ENCODE results near the gene EID2B. TPM values are rescaled to one million over a fixed set of nuclear protein-coding genes. Genes with fewer than 3 reads are reported as not detected.

The EID2B gene
- total and polyA plus RNA-seq, 2 donors from 2014 or later, result 3.3 to 4.6 TPM

DNA sequence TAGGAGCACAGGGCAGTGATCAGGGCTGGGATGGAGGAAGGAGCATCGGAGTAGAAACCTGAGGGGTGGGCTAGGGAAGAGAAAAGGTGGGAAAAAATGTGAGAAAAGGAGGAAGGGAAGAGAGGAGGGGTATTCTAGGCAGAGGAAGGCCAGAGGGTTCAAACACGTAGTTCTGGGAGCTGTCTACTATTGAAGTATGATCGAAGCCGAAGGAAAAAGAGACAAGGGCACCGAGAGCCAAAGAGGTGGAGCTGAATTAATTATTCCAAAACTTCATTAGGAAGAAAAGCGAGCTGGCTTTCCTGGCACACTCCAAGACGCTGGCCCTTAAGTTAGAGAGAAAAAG, 26.1 kb downstream of the EID2B start:
- H3K4me1 ChIP-seq (ENCODE audit: control insufficient read depth in 2 of 3, insufficient read depth in 2 of 3, low read depth in 1 of 3, low read length in 3 of 3), result peaks cover 0 to 4% (median 0%) of the 10 kb centered on the region in 3 donors
- no peak overlapping the region for H3K9ac ChIP-seq (ENCODE audit: low read length in 3 of 3)
- H3K27ac ChIP-seq (ENCODE audit: low read depth in 2 of 2, low read length in 2 of 2), result no peak overlapping the region
- TF ChIP-seq, protein P1, sequence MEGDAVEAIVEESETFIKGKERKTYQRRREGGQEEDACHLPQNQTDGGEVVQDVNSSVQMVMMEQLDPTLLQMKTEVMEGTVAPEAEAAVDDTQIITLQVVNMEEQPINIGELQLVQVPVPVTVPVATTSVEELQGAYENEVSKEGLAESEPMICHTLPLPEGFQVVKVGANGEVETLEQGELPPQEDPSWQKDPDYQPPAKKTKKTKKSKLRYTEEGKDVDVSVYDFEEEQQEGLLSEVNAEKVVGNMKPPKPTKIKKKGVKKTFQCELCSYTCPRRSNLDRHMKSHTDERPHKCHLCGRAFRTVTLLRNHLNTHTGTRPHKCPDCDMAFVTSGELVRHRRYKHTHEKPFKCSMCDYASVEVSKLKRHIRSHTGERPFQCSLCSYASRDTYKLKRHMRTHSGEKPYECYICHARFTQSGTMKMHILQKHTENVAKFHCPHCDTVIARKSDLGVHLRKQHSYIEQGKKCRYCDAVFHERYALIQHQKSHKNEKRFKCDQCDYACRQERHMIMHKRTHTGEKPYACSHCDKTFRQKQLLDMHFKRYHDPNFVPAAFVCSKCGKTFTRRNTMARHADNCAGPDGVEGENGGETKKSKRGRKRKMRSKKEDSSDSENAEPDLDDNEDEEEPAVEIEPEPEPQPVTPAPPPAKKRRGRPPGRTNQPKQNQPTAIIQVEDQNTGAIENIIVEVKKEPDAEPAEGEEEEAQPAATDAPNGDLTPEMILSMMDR (IDR thresholded peaks at IDR 0.05; ENCODE audit: borderline replicate concordance, extremely low read depth, insufficient read depth), result no peak
- no peak overlapping the region for H3K4me3 ChIP-seq (ENCODE audit: low read length in 3 of 3)
- no peak for FAIRE-seq
- DNase-seq, result no peak
- no peaks in the 10 kb centered on the region for H3K9me3 ChIP-seq (ENCODE audit: control insufficient read depth in 2 of 3, insufficient read depth in 1 of 3, low read length in 3 of 3)
- intact Hi-C loops (cut with DNase I), result no loop called here
- H3K27me3 ChIP-seq (ENCODE audit: control insufficient read depth, insufficient read depth, low read length), result no peaks in the 10 kb centered on the region
- no peaks in the 10 kb centered on the region for H3K36me3 ChIP-seq (ENCODE audit: control insufficient read depth in 2 of 3, insufficient read depth in 3 of 3, low read length in 3 of 3)

DNA sequence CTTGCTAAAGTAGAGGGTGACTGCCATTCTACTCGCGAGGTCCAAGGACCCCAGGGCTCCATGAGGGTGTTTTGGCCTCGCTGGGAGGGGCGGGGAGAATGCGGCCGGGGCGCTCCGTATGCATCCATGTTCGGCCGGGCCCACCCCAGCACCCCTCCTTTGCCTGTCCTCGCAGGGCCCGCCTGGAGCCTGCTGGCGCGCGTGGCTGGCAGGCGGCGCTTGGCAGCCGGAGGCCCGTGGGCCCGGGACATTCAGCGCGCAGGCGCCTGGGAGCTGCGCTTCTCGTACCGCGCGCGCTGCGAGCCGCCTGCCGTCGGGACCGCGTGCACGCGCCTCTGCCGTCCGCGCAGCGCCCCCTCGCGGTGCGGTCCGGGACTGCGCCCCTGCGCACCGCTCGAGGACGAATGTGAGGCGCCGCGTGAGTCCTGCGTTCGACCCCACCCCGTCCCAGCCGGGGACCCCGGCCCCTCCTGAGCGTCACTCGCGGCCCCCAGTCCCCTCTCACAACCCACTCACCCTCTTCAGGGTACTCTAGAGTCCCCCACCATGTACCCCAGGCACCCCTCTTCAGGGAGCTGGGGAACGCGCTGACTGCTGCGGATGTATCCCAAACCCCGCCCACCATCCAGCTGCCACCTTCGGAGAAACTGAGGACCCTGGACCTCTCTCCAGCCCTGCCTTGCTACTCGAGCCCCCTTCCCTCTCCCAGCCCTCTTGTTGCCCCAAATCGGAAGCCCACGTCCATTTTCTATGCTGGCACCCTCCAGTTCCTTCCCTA, 29.8 kb downstream of the EID2B start:
- FAIRE-seq, result no peak
- H3K9me3 ChIP-seq (ENCODE audit: control insufficient read depth in 2 of 3, insufficient read depth in 1 of 3, low read length in 3 of 3), result no peaks in the 10 kb centered on the region
- no peaks in the 10 kb centered on the region for H3K36me3 ChIP-seq (ENCODE audit: control insufficient read depth in 2 of 3, insufficient read depth in 3 of 3, low read length in 3 of 3)
- peaks cover 21% of the 10 kb centered on the region for H3K27me3 ChIP-seq (ENCODE audit: control insufficient read depth, insufficient read depth, low read length)
- intact Hi-C loops (cut with DNase I), result no loop called here
- H3K9ac ChIP-seq (ENCODE audit: low read length in 3 of 3), result no peak overlapping the region
- TF ChIP-seq, protein P1 (IDR thresholded peaks at IDR 0.05; ENCODE audit: borderline replicate concordance, extremely low read depth, insufficient read depth), result peak; percentile 70
- H3K4me1 ChIP-seq (ENCODE audit: control insufficient read depth in 2 of 3, insufficient read depth in 2 of 3, low read depth in 1 of 3, low read length in 3 of 3), result peaks cover 0 to 7% (median 4%) of the 10 kb centered on the region in 3 donors
- peak; percentile 68 to 87 (median 81) for DNase-seq
- H3K4me3 ChIP-seq (ENCODE audit: low read length in 3 of 3), result no peak overlapping the region
- no peak overlapping the region for H3K27ac ChIP-seq (ENCODE audit: low read depth in 2 of 2, low read length in 2 of 2)

DNA sequence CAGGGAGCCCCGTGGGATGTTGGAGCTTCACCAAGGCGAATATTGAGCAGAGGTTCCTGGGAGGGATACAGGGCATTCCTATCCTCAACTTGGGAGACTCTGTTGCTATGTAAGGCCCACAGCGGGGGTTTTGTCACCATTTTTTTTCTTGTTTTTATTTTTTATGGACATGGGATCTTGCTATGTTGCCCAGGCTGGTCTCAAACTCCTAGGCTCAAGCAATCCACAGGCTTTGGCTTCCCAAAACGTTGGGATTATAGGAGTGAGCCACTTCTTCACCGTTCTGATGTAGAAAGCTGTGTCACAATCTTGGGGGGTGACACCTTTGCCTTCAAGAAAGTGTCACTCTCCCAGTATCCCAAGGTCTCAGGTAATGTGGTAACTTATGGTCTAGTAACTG, 31.3 kb downstream of the EID2B start:
- no peak for FAIRE-seq
- intact Hi-C loops (cut with DNase I), result no loop called here
- Histone ChIP-seq H3K4me1 (ENCODE audit: control insufficient read depth in 2 of 3, insufficient read depth in 2 of 3, low read depth in 1 of 3, low read length in 3 of 3) (peaks cover 0 to 5% (median 4%) of the 10 kb centered on the region in 3 donors), H3K4me3 (ENCODE audit: low read length in 3 of 3) (no peak overlapping the region), H3K36me3 (ENCODE audit: control insufficient read depth in 2 of 3, insufficient read depth in 3 of 3, low read length in 3 of 3) (no peaks in the 10 kb centered on the region), H3K9ac (ENCODE audit: low read length in 3 of 3) (no peak overlapping the region), H3K27ac (ENCODE audit: low read depth in 2 of 2, low read length in 2 of 2) (no peak overlapping the region), H3K27me3 (ENCODE audit: control insufficient read depth, insufficient read depth, low read length) (peaks cover 21% of the 10 kb centered on the region), H3K9me3 (ENCODE audit: control insufficient read depth in 2 of 3, insufficient read depth in 1 of 3, low read length in 3 of 3) (no peaks in the 10 kb centered on the region)
- TF ChIP-seq, protein P1 (IDR thresholded peaks at IDR 0.05; ENCODE audit: borderline replicate concordance, extremely low read depth, insufficient read depth), result no peak
- no peak for DNase-seq

All from kidney (tissue), 14 donors.